Lung microvascular endothelial cell (primary cell): ENCODE data around the gene CFAP100. TPM values are rescaled to one million over a fixed set of nuclear protein-coding genes. Genes with fewer than 3 reads are reported as not detected.

Source experiments
- DNase-seq, 2 donors: peaks; one replicate each; pipeline versions ENCODE4 v3.0.0 to v3.0.0-alpha.2; 2010; ENCODE audit warnings: low read depth in 2 of 2
- total RNA-seq: library from RNA; depleted of rRNA; stranded (reverse); fragments of >200 nt; gene quantifications from 2 replicates; pipeline ENCODE4 v1.2.1, GENCODE V29; 2014

CFAP100 gene
- total RNA-seq, 1 donor from 2014 or later, result not detected

GRCh38 chr3:126373682-126374601 lies 20.8 kb upstream of the CFAP100 start:
- DNase-seq, result no peak

GRCh38 chr3:126375835-126376331 lies 18.8 kb upstream of the CFAP100 start:
- DNase-seq, result peak in 1 of 2 donors; percentile 16

GRCh38 chr3:126376444-126376843 lies 18.3 kb upstream of the CFAP100 start:
- no peak for DNase-seq

DNA sequence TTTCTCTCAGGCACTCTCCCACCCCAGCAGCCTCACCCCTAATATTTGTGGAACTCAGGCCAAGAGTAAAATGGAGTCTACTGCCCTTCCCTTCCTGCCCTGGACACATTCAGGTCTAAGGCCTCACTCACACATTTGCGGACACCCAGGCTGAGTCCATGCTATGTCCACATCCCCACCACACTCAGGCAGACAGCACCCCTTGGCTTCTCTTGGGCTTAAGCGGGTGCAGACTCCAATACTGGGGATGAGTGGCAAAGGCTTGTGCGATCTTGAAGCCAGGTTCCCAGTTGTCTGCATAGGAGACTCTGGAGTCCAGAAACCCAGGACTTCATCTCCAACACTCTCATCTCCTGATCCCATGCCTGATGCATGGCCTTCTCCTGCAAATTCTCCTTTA lies 17.5 kb upstream of the CFAP100 start:
- no peak for DNase-seq

GRCh38 chr3:126378341-126378751 lies 16.4 kb upstream of the CFAP100 start:
- no peak for DNase-seq

DNA sequence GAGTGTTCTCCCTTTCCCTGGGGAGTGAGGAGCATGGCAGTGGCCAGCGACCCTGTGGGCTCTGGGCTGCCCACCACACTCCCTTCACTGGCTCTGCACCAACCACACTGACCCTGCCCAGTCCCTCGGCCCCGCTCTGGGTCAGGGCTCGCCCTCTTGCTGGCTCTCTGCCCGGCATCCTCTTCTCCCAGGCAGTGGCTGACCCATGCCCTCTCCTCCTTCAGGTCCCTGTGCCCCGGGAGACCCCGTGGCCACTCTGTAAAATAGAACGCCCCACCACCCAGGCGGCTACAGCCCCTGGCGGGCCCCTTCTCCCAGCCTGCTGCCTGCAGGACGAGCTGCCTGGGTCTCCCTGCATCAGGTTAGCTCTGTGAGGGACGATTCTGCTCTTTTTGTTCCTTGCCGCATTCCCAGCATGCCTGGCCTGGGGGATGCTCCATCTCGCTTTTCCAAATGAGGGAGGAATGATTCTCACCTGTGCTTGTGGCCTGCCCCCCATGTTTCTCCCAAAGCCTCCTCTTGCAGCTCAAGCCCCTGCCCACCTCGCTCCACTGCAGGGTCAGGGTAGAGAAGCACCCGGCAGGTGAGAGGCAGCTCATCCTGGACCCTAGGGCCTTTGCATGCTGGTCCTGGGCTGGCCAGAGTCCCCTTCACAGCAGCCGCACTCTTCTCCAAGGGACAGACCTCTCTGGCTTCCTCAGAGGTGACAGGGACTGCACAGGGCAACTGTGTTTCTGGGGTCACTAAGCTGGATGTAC lies 14.5 kb upstream of the CFAP100 start:
- no peak for DNase-seq

- no peak for DNase-seq
These were observed 12.7 kb upstream of the CFAP100 start for GRCh38 chr3:126381966-126382365.

DNA sequence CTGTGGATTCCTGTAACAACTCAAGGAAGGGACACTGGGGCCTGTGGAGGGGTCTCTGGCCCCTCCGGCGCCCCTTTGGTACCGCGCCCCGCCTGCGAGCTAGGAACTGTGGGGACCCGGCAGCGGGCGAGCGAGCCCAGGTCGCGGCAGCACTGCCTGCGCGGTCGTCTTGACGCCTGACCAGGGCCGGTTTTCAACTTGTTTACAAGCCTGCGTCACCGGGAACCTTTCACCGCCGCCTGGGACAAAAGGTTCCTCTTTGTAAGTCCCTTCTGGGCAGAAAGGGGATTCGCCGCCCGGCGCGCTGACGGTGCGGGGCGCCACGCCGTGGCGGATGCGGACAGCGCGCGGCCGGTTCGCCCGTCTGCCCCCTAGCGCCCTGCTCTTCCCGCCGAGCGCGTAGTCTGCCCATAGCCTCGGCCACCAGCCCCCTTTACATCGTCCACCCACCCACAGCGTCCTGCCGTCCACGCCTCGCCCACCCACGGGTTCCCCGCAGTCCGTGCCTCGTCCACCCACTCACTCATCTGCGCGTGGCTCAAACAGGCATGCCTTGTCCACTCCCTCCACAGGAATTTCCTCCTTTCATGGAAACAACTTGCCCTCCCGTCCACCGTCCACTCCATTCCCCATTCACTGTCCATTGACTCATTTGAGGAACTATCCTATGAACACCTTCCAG lies 5.5 kb upstream of the CFAP100 start:
- DNase-seq, result peak; percentile 81 to 92

GRCh38 chr3:126389794-126390146 lies 4.9 kb upstream of the CFAP100 start:
- DNase-seq, result no peak

- no peak for DNase-seq
These were observed 4.5 kb upstream of the CFAP100 start for GRCh38 chr3:126390201-126390600.

GRCh38 chr3:126390751-126391150 lies 4.0 kb upstream of the CFAP100 start:
- no peak for DNase-seq

GRCh38 chr3:126391631-126392030 lies 3.1 kb upstream of the CFAP100 start:
- no peak for DNase-seq

DNA sequence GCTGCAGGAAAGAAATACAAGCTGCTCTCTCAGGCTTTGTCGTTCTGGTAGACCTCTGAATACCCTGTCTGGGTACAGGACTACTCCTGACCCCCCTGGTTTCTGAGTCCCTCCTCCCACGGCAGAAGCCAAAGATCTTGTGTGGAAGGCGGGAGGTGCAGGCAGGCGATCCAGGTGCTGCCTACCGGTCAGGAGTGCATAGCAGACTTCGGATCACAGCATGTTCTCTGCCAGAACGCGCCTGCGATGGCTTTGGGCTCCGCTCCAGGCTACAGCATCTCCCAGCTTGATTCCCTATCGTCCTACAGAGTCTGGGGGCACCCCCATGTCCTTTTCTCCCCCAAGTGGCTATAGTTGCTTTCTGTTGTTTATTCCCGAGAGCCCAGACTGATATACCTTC lies 2.5 kb upstream of the CFAP100 start:
- DNase-seq, result no peak

DNA sequence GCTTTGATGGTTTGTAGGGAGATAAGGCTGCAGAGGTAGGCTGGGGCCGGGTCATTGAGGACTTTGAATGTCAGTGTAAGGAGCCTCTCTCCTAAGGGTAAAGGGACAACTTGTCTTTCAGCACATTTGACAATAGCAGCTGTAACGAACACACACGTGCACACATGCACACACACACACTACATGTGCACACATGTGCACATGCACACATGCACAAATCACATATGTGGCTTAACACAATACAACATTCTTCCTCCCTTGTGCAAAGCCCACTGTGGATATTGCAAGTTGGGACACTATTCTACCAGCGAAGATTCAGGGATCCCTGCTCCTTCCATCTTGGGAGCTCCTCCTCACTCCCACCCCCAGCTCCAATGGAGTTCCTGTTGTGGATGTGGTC lies 1.1 kb upstream of the CFAP100 start:
- no peak for DNase-seq

DNA sequence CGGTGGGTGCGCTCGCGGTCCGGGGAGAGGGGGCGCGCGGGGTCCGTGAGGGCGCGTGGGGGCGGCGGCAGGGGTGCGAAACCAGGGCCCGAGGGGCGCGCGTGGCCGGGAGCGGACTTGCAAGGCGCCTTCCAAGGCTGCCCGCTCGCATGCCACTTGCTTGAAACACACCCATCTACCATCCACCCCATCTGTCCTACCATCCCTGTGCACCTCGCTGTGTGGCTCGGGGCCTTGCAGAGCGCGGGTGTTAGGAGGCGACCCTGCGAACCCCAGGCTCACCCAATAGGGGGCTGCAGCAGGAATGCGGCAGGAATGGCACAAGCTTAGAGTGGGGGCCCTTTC lies 240 bp downstream of the CFAP100 start:
- DNase-seq, result no peak

- no peak for DNase-seq
These were observed 1.3 kb downstream of the CFAP100 start for GRCh38 chr3:126395846-126396513.

DNA sequence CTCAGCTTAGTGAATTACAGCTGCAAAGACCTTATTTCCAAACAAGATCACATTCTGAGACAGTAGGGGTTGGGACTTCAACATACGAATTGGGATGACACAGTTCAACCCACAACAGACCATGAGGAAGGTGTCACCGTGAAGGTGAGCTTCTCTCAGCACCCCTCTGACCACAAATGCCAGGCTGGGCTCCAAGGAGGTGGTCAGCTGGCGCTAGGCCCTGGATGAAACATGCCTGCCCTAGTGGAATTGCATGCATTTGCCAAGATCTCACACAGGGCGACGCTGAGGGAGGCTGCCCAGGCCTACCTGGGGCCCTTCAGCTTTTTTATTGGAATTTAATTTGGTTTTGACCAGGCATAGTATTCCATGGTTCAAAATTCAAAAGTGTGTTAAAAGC lies 1.8 kb downstream of the CFAP100 start:
- no peak for DNase-seq

DNA sequence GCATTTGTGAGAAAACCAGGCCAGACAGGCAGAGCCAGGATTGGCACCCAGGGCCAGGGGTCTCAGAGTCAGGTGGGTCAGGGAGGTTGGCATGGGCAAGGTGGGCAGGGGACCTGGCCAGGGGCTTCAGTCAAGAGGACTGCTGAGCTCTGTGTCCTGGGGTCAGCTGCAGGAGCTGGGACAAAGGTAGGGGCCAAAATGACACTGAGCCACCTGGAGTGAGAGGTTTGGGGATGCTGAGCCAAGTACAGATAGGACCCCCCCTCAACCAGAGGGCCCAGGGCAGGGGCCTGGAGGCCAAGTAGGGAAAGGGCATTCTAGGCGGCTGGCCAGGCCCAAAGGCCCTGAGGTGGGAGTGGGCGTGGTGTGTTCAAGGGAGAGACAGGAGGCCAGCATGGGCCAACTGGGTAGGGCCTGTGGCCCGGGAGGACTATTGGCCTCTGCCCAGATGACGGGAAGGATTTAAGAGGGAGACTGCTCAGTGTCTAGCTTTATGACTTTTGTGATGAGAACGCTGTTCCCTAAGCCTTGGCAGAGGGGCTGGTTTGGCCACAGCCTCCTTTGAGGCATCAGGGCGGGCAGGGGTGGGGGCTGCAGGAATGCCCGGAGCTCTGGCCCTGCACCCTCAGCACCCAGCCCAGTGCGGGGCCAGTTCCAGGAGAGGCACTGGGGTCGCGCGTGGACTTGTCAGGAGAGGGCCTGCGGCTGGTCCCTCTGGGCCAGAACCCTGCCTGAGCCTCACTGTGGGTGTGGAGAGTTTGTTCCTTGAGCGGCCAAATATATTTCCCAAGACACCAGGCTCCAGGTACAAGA lies 3.1 kb downstream of the CFAP100 start:
- DNase-seq, result no peak

- DNase-seq, result no peak
These were observed 4.0 kb downstream of the CFAP100 start for GRCh38 chr3:126398423-126399350.

GRCh38 chr3:126399351-126399735 lies 4.6 kb downstream of the CFAP100 start:
- peak in 1 of 2 donors; percentile 14 for DNase-seq
